CD4-positive, alpha-beta T cell treated with Interferon gamma for 1 hour (primary cell): ENCODE data around the gene SLC25A31.

Experiments used
- DNase-seq: peaks from one replicate; pipeline ENCODE4 v3.0.0-alpha.2; 2020

Gene SLC25A31

GRCh38 chr4:127778102-127778501 is 47.9 kb downstream of the SLC25A31 start:
- no peak for DNase-seq

GRCh38 chr4:127780598-127780997 is 50.4 kb downstream of the SLC25A31 start:
- no peak for DNase-seq

GRCh38 chr4:127781300-127782024 is 51.3 kb downstream of the SLC25A31 start:
- no peak for DNase-seq

- no peak for DNase-seq
These were observed 51.8 kb downstream of the SLC25A31 start for GRCh38 chr4:127782025-127782274.

- peak; percentile 52 for DNase-seq
These were observed 52.2 kb downstream of the SLC25A31 start, which contains the start of gene HSPA4L for GRCh38 chr4:127782275-127783025. Gene HSPA4L, plus strand, starts transcription at chr4:127782322. Its CDS starts 229 bp downstream, at chr4:127782551.

GRCh38 chr4:127783026-127783769 is 53.0 kb downstream of the SLC25A31 start:
- no peak for DNase-seq

GRCh38 chr4:127783955-127784770 is 54.0 kb downstream of the SLC25A31 start:
- no peak for DNase-seq

- DNase-seq = no peak
These were observed 58.3 kb downstream of the SLC25A31 start for GRCh38 chr4:127788517-127788916.

- DNase-seq = no peak
These were observed 61.2 kb downstream of the SLC25A31 start for GRCh38 chr4:127791391-127791790.

GRCh38 chr4:127793528-127793927 is 63.3 kb downstream of the SLC25A31 start:
- no peak for DNase-seq

- no peak for DNase-seq
These were observed 69.5 kb downstream of the SLC25A31 start for GRCh38 chr4:127799711-127800110.

GRCh38 chr4:127809173-127809800 is 79.1 kb downstream of the SLC25A31 start:
- DNase-seq = no peak

GRCh38 chr4:127810551-127810950 is 80.4 kb downstream of the SLC25A31 start:
- no peak for DNase-seq

GRCh38 chr4:127822430-127822829 is 92.2 kb downstream of the SLC25A31 start:
- DNase-seq = no peak
